GM19099 (cell line): Measurements from ENCODE around the gene KCNG2.

Experiments used
- POLR2A ChIP-seq: IDR thresholded peaks from 3 replicates; pipeline ENCODE4 v1.6.1; 2011; ENCODE audit warnings: low read depth; ENCODE audit not compliant: insufficient read length; ENCODE audit errors: extremely low read depth

Gene KCNG2

GRCh38 chr18:79872527-79873444 lies 75.0 kb downstream of the KCNG2 start:
- no peak for TF ChIP-seq POLR2A

- TF ChIP-seq POLR2A, result no peak
Observed at GRCh38 chr18:79873449-79874110, 75.8 kb downstream of the KCNG2 start.

DNA sequence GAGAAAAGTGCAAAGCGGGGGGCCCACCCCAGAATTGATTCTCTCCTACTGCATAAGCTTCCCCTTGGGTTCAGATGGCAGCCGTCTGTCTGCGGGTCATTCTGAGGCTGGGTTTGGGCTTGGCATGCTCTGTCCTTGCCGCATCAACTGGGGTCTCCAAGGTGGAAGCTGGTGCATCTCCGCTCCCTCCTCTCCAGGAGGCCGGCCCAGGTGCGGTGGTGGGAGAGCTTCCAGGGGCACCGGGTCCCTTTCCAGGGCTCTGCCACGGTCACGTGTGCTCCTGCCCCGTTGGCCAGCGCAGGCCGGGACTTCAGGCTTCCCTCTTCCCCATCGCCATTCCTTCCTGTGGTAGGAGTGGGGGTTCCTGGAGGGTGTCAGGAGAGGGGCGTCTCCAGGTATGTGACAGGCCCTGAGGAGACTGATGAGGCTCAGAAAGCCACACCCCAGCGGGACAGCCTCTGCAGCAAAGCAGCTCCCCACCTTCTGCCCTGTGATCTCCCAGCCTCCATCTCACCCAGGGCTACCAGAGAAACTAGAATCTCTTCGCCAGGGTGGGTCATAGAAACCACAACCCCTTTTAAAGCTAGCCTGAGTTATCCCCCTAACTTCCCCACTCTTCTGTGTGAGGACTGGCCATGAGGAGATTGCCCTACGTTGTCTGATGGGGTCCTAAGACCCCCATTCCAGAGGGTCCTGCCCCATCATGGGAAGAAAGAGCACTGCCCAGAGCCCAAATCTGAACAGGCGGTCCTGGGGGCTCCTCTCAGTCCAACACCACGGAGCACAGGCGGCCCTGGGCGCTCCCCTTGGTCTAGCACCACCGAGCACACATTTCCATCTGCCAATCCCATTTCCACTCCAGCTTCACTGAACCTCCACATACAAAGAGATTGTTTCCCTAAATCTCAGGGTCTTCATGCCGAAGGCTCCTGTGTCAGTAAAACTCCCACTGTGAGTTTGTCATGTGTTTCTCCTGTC lies 77.1 kb downstream of the KCNG2 start:
- no peak for TF ChIP-seq POLR2A

DNA sequence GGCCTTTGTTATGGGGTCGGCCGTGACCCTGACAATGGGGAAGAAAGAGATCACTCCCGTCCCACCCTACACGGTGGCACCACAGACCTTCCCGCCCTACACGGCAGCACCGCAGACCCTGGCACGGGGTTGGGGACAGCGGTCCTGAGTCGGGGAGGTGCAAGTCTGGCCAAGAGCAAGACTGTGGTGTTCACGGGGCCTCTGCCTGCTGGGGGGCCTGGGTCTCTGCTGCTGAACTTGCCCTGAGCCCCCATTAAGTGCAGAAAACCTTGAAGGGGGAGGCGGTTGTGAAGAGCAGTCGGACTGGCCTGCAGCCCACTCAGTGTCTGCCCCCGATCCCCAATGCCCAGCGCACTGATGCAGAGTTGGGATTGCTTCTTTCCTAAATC lies 77.8 kb downstream of the KCNG2 start:
- no peak for TF ChIP-seq POLR2A

DNA sequence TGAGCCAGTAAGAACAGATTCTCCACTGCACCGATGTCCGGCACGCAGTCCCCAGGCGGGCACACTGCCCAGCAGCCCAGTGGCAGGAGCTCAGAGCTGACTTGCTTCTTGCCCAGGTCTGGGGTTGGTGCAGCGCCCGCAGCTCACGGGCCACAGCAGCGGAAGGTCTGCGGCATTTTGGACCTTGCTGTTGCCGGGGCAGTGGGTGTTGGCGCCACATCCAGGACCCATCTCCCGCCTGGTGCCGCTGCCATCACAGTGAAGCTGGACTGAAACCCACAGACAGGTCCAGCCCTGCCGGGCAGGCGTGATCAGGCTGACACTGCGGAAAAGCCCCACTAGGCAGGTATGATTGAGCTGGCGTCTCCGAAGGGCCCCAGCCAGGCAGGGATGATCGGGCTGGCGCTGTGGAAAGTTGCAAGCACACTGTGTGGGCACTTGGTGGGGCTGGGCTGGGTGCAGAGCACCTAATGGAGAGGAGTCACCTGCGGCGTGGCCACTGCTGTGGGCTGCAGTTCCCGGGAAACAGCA lies 78.3 kb downstream of the KCNG2 start:
- TF ChIP-seq POLR2A, result no peak

GRCh38 chr18:79876497-79876896 lies 78.8 kb downstream of the KCNG2 start:
- TF ChIP-seq POLR2A, result no peak

DNA sequence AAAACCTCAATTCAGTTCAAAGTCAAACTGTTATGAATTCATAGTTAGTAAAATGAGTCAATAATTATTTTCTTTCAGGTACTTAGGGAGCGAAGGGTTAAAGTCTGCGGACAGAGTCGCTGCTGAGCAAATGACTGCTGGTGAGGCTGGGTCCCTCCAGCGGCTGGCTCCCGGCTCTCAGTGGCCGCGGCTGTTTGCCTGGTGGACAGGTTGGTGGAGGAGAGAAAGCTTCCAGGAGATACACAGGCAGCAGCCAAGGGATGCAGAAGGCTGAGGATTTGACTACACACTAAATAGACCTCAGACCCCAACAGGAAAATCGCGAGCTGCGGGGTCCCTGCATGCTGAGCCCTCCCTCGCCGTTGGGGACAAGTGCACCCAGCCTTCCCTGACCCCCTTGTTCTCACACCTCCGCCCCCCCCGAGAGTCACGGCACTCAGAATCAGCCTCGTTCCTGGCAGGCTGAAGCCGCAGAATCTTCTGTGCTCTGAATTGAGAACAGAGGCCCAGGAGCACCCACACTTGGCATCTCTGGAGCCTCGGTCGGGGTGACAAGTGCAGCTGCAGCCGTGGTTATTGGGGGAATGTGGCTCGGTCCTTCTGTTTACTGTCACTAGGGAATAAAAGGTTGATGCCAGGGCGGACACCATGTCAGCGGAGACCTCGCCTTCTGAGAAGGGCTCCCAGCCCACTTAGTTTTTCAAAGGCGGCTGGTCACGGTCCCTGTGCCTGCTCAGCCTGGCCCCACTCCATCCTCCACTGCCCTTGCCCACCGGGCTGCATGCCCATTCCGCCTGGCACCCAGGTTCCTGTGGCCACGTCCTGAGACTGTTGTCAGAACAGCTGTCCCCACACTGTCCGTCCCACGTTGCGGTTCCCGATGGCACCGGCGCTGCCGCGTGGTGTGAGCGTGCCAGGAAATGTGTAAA lies 79.7 kb downstream of the KCNG2 start:
- TF ChIP-seq POLR2A, result no peak

GRCh38 chr18:79878741-79879378 lies 81.1 kb downstream of the KCNG2 start:
- no peak for TF ChIP-seq POLR2A

DNA sequence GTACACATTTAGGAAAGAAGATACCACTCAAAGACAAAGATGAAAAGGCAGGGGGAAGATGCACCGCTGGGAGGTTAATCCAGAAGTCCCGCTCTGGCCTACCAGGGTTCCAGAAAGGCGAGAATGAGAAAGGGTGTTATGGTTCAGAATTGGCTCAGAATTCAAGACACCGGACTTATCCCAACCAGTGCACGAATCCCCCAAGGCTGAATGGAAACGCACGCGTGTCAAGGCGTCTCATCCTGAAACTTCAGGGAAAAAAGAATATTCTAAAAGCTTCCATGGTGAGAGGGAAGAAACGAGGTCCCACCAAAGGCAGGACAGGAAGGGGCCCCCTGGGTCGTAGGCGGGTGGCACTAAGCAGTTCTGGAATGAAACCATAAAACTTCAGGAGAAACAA lies 81.8 kb downstream of the KCNG2 start:
- TF ChIP-seq POLR2A, result no peak

- no peak for TF ChIP-seq POLR2A
Observed at GRCh38 chr18:79881695-79882094, 84.0 kb downstream of the KCNG2 start.

DNA sequence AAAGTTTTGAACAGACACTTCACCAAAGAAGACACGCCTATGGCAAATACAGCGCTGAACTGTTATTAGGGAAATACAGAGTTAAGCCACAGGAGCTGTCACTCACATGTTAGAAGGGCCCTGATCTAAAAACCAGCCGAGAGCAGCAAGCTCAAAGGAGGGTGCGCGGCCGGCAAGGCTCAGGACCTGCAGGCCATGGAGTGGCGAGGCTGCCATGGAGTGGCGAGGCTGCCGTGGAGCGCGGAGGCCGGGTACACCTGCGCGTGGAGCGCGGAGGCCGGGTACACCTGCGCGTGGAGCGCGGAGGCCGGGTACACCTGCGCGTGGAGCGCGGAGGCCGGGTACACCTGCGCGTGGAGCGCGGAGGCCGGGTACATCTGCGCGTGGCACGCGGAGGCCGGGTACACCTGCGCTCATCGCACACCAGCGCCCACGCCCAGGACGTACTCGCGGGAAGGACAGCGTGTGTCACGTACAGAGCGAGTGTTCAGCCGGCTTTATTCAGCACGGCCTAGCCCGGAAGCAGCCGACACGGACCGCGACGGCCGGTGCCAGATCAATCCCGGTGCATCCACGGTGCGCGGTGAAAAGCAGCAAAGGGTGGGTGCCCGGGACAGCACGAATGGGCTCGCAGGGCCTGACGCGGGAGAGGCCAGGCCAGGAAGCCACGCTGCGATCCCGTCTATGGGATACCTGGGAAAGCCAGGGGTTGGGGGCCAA lies 84.9 kb downstream of the KCNG2 start:
- TF ChIP-seq POLR2A, result no peak

- TF ChIP-seq POLR2A, result no peak
Observed at GRCh38 chr18:79883461-79884293, 85.9 kb downstream of the KCNG2 start.
